ENCODE data around the gene TNNT2. TPM values are rescaled to one million over a fixed set of nuclear protein-coding genes. Genes with fewer than 3 reads are reported as not detected.

Gene TNNT2
- total RNA-seq, 2 experiments from 2014 or later, result not detected

- CTCF ChIA-PET, result interaction anchor here (0.6 kb wide), 1 partner anchor 678 kb away, joined by 4 read pairs; no protein-coding TSS in a partner anchor
- H3K4me1 Mint-ChIP-seq, result no peaks in the 10 kb centered on the region
- H3K27ac Mint-ChIP-seq, result no peak overlapping the region
Measured at GRCh38 chr1:201344206-201345080, 33.0 kb downstream of the TNNT2 start.

GRCh38 chr1:201341377-201341776 is 36.1 kb downstream of the TNNT2 start:
- CTCF ChIA-PET, result no interaction called here
- no peaks in the 10 kb centered on the region for H3K36me3 Mint-ChIP-seq
- no peak overlapping the region for H3K4me3 Mint-ChIP-seq
- no peak for DNase-seq
- no peak overlapping the region for H3K27ac Mint-ChIP-seq
- H3K9me3 Mint-ChIP-seq (ENCODE audit: low read depth), result peaks cover 5% of the 10 kb centered on the region
- no peak for ATAC-seq
- no peaks in the 10 kb centered on the region for H3K4me1 Mint-ChIP-seq
- peaks cover 31% of the 10 kb centered on the region for H3K27me3 Mint-ChIP-seq

More at GRCh38 chr1:201344206-201345080, 33.0 kb downstream of the TNNT2 start:
- Mint-ChIP-seq H3K36me3 (no peaks in the 10 kb centered on the region), H3K27me3 (peaks cover 38% of the 10 kb centered on the region), H3K9me3 (ENCODE audit: low read depth) (peaks cover 5% of the 10 kb centered on the region), H3K4me3 (no peak overlapping the region)
- ATAC-seq (no peak), DNase-seq (no peak)

GRCh38 chr1:201336711-201337450 is 40.6 kb downstream of the TNNT2 start:
- no peak overlapping the region for H3K27ac Mint-ChIP-seq
- ATAC-seq (no peak), DNase-seq (no peak)
- H3K9me3 Mint-ChIP-seq (ENCODE audit: low read depth), result peaks cover 5% of the 10 kb centered on the region
- H3K36me3 Mint-ChIP-seq, result no peaks in the 10 kb centered on the region
- no peaks in the 10 kb centered on the region for H3K4me1 Mint-ChIP-seq
- CTCF ChIA-PET, result no interaction called here
- H3K4me3 Mint-ChIP-seq, result no peak overlapping the region
- peaks cover 26% of the 10 kb centered on the region for H3K27me3 Mint-ChIP-seq

GRCh38 chr1:201335901-201336300 is 41.6 kb downstream of the TNNT2 start:
- H3K27me3 Mint-ChIP-seq, result peaks cover 20% of the 10 kb centered on the region
- H3K27ac Mint-ChIP-seq, result no peak overlapping the region
- no peak overlapping the region for H3K4me3 Mint-ChIP-seq
- DNase-seq (no peak), ATAC-seq (no peak)
- H3K36me3 Mint-ChIP-seq, result no peaks in the 10 kb centered on the region
- no peaks in the 10 kb centered on the region for H3K4me1 Mint-ChIP-seq
- CTCF ChIA-PET, result no interaction called here
- no peaks in the 10 kb centered on the region for H3K9me3 Mint-ChIP-seq (ENCODE audit: low read depth)

- DNase-seq (no peak), ATAC-seq (no peak)
- no peak overlapping the region for H3K27ac Mint-ChIP-seq
- no peaks in the 10 kb centered on the region for H3K36me3 Mint-ChIP-seq
- CTCF ChIA-PET, result no interaction called here
- no peaks in the 10 kb centered on the region for H3K9me3 Mint-ChIP-seq (ENCODE audit: low read depth)
- H3K27me3 Mint-ChIP-seq, result peaks cover 16% of the 10 kb centered on the region
- no peaks in the 10 kb centered on the region for H3K4me1 Mint-ChIP-seq
- H3K4me3 Mint-ChIP-seq, result no peak overlapping the region
Measured at GRCh38 chr1:201335174-201335870, 42.2 kb downstream of the TNNT2 start.

- CTCF ChIA-PET, result interaction anchor here (0.7 kb wide), 1 partner anchor 14 kb away, joined by 3 read pairs; no protein-coding TSS in a partner anchor
- no peak overlapping the region for H3K4me3 Mint-ChIP-seq
Measured at GRCh38 chr1:201334325-201335173, 42.9 kb downstream of the TNNT2 start.

GRCh38 chr1:201332616-201333335 is 44.7 kb downstream of the TNNT2 start:
- Mint-ChIP-seq H3K27me3 (peaks cover 8% of the 10 kb centered on the region), H3K9me3 (ENCODE audit: low read depth) (no peaks in the 10 kb centered on the region), H3K4me1 (no peaks in the 10 kb centered on the region), H3K27ac (no peak overlapping the region), H3K36me3 (no peaks in the 10 kb centered on the region), H3K4me3 (no peak overlapping the region)
- DNase-seq (no peak), ATAC-seq (no peak)
- CTCF ChIA-PET, result no interaction called here

More at GRCh38 chr1:201334325-201335173, 42.9 kb downstream of the TNNT2 start:
- ATAC-seq (no peak), DNase-seq (no peak)
- Mint-ChIP-seq H3K27me3 (peaks cover 12% of the 10 kb centered on the region), H3K27ac (no peak overlapping the region), H3K36me3 (no peaks in the 10 kb centered on the region), H3K9me3 (ENCODE audit: low read depth) (no peaks in the 10 kb centered on the region), H3K4me1 (no peaks in the 10 kb centered on the region)

- H3K36me3 Mint-ChIP-seq, result no peaks in the 10 kb centered on the region
- no peak for DNase-seq
- no peaks in the 10 kb centered on the region for H3K4me1 Mint-ChIP-seq
- no peak overlapping the region for H3K4me3 Mint-ChIP-seq
- no peak for ATAC-seq
- no peaks in the 10 kb centered on the region for H3K9me3 Mint-ChIP-seq (ENCODE audit: low read depth)
- H3K27me3 Mint-ChIP-seq, result peaks cover 8% of the 10 kb centered on the region
- CTCF ChIA-PET, result no interaction called here
- H3K27ac Mint-ChIP-seq, result peak overlapping the region; percentile 6
Measured at GRCh38 chr1:201332021-201332420, 45.5 kb downstream of the TNNT2 start.

- H3K27ac Mint-ChIP-seq, result no peak overlapping the region
- H3K27me3 Mint-ChIP-seq, result peaks cover 8% of the 10 kb centered on the region
- no peak overlapping the region for H3K4me3 Mint-ChIP-seq
Measured at GRCh38 chr1:201331166-201331565, 46.3 kb downstream of the TNNT2 start.

GRCh38 chr1:201330541-201330940 is 46.9 kb downstream of the TNNT2 start:
- Mint-ChIP-seq H3K27me3 (peaks cover 11% of the 10 kb centered on the region), H3K4me1 (no peaks in the 10 kb centered on the region), H3K27ac (no peak overlapping the region), H3K36me3 (no peaks in the 10 kb centered on the region), H3K9me3 (ENCODE audit: low read depth) (no peaks in the 10 kb centered on the region), H3K4me3 (no peak overlapping the region)
- DNase-seq (no peak), ATAC-seq (no peak)
- CTCF ChIA-PET, result no interaction called here

More at GRCh38 chr1:201331166-201331565, 46.3 kb downstream of the TNNT2 start:
- CTCF ChIA-PET, result no interaction called here
- DNase-seq, result no peak
- no peaks in the 10 kb centered on the region for H3K9me3 Mint-ChIP-seq (ENCODE audit: low read depth)
- ATAC-seq, result no peak
- no peaks in the 10 kb centered on the region for H3K4me1 Mint-ChIP-seq
- no peaks in the 10 kb centered on the region for H3K36me3 Mint-ChIP-seq

- Mint-ChIP-seq H3K4me1 (no peaks in the 10 kb centered on the region), H3K36me3 (no peaks in the 10 kb centered on the region), H3K27ac (no peak overlapping the region), H3K9me3 (ENCODE audit: low read depth) (no peaks in the 10 kb centered on the region), H3K27me3 (peaks cover 11% of the 10 kb centered on the region), H3K4me3 (no peak overlapping the region)
- ATAC-seq, result no peak
- CTCF ChIA-PET, result no interaction called here
- DNase-seq, result no peak
Measured at GRCh38 chr1:201329801-201330200, 47.7 kb downstream of the TNNT2 start.

GRCh38 chr1:201329286-201329685 is 48.2 kb downstream of the TNNT2 start:
- Mint-ChIP-seq H3K36me3 (no peaks in the 10 kb centered on the region), H3K4me1 (no peaks in the 10 kb centered on the region), H3K27ac (no peak overlapping the region), H3K27me3 (peaks cover 11% of the 10 kb centered on the region), H3K4me3 (no peak overlapping the region), H3K9me3 (ENCODE audit: low read depth) (no peaks in the 10 kb centered on the region)
- DNase-seq (no peak), ATAC-seq (no peak)
- CTCF ChIA-PET, result interaction anchor here (1.2 kb wide), 1 partner anchor 32 kb away, joined by 3 read pairs; no protein-coding TSS in a partner anchor
